SK-N-MC (cell line): ENCODE data around the gene SMTNL2.

Experiments used
- FOXP2 ChIP-seq: optimal IDR thresholded peaks from 2 replicates; pipeline ENCODE3; 2011; ENCODE audit warnings: mild to moderate bottlenecking, moderate library complexity; ENCODE audit not compliant: insufficient read depth; ENCODE audit errors: extremely low read length, control extremely low read depth
- POLR2AphosphoS5 ChIP-seq: IDR thresholded peaks from 2 replicates; pipeline ENCODE4 v1.6.1; 2012; ENCODE audit warnings: mild to moderate bottlenecking, low read depth, low read length, borderline replicate concordance

GRCh38 chr17:4539025-4539424 is 45.3 kb upstream of the SMTNL2 start:
- TF ChIP-seq FOXP2 (no peak), POLR2AphosphoS5 (no peak)
